Measurements from ENCODE around the gene EIF4A2.
"Not testable (repeated sequence)": the region's sequence is repeated elsewhere in the genome, so short reads cannot be mapped to it uniquely, and the experiment has no call there.

The EIF4A2 gene

GRCh38 chr3:186784820-186785494 lies 1.6 kb downstream of the EIF4A2 start:
- no peak for DNase-seq (ENCODE audit: low read depth in 2 of 2, low spot score in 1 of 2)

DNA sequence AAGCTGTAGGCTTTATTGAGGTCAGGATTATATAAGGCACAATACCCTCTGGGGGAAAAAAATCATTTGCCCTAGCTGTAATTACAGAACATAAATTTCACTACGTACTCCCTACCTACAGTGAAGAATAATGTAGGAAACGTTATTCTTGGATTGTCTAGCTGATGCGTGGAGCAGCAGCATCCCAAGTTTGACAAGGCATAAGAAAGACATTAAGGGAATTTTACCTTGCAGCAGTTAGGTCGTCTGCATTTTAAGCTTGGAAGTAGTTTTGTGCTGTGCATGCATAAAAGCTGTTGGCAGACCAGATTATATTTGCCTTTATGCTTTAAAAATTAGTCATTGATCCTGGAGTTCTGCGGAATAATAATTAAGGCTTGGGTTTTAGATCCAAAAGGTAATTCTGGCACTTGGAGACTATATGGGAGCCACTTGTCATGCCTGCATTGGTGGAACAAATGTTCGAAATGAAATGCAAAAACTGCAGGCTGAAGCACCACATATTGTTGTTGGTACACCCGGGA lies 2.2 kb downstream of the EIF4A2 start:
- no peak for DNase-seq (ENCODE audit: low read depth in 2 of 2, low spot score in 1 of 2)

DNA sequence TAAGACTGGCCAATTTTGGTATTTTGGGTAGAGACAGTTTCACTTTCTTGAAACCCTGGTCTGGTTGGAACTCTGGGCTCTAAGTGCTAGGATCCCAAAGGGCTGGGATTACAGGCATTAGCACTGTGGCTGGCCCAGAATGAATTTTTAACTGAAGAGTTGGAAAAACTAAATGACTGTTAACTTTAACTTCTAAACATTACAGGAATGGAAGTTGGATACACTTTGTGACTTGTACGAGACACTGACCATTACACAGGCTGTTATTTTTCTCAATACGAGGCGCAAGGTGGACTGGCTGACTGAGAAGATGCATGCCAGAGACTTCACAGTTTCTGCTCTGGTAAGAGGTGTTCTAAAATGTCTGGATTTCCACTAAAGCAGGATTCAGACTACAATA lies 3.5 kb downstream of the EIF4A2 start:
- no peak for DNase-seq (ENCODE audit: low read depth in 2 of 2, low spot score in 1 of 2)

DNA sequence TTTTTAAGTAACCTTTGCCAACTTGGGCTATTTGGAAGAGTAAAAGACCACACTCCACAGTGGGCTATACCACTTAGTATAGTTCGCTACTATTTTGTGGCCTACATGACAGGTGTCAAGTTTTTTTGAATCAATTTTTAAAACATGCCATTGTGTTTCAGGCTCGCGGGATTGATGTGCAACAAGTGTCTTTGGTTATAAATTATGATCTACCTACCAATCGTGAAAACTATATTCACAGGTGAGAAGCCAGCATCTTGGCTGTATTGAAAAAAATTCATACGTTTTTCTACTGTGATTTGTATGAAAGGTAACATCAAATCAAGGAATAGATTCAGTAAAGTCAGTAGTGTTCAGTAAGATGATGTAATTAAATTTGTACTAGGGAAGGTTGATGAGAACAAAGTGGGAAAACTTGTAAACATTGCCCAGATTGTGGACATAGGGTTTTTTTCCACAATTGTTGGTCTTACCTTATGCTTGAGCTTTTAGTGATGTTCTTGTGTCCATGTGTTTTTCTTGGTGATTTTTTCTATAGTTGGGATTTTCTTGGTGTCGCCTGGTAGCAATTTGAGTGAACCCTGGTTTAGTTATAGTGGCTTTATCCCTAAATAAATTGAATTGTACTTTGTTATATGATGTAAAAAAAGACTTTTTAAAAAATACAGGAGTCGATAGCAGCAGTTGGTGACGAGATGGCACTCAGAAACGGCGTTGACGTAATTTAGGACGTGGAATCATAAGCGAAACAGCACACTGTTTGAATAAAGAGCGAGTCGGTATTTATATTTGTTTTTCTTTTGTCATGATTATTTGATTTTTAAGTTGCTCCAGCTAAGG lies 4.5 kb downstream of the EIF4A2 start:
- DNase-seq (ENCODE audit: low read depth in 2 of 2, low spot score in 1 of 2) = no peak

GRCh38 chr3:186788482-186789370 lies 5.3 kb downstream of the EIF4A2 start:
- DNase-seq (ENCODE audit: low read depth in 2 of 2, low spot score in 1 of 2) = no peak

GRCh38 chr3:186789554-186790260 lies 6.3 kb downstream of the EIF4A2 start:
- DNase-seq (ENCODE audit: low read depth in 2 of 2, low spot score in 1 of 2) = no peak

DNA sequence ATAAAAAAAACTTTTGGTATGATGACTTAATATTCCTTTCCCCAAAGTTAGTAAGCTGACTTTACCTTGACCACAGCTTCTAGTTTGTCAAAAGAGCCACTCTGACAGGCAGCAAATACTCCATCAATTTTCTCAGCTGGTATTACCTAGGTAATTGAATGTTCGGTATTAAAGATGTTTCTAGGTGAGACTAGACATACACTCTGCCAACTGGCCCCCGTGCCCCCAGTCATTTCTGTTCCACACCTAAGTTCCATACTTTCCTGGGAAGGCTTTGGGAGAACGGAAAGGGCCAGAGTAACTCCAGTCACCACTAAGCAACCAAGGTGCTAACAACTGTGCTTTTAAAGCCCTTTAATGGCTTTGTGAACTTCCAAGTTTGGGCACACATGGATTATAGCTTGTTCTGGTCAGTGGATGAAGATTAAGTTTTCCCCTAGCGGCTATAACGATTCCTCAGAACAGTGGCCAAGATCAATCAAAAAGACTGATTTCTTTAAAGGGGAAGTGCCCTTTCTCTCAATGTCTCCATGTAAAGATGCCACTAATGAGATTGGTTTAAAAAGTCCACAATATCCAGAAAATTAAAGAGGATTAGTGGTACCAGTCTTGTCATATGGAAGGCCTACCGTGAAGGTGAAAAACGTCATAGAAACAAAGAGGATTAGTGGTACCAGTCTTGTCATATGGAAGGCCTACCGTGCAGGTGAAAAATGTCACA lies 7.0 kb downstream of the EIF4A2 start:
- no peak for DNase-seq (ENCODE audit: low read depth in 2 of 2, low spot score in 1 of 2)

- DNase-seq (ENCODE audit: low read depth in 2 of 2, low spot score in 1 of 2) = no peak
Observed at GRCh38 chr3:186798239-186798874, 15.0 kb downstream of the EIF4A2 start.

GRCh38 chr3:186800285-186800684 lies 16.9 kb downstream of the EIF4A2 start:
- DNase-seq (ENCODE audit: low read depth in 2 of 2, low spot score in 1 of 2) = no peak

DNA sequence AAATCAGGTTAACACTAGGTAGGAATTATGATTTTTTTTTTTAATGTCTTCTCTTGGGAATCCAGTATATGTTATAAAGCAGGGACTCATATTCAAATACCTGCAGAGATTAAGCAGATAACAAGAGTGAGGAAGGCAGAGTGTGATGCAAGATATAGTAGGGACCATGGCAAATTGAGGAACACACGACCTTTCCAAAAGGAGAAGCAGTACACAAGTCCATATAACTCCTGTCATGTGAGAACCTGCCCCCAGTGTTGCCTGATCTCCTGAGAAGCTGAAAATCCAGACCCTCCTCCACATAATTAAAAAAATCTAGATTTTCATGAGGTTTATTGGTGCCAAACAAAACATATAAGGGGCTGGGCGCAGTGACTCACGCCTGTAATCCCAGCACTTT lies 19.3 kb downstream of the EIF4A2 start:
- DNase-seq (ENCODE audit: low read depth in 2 of 2, low spot score in 1 of 2) = no peak

DNA sequence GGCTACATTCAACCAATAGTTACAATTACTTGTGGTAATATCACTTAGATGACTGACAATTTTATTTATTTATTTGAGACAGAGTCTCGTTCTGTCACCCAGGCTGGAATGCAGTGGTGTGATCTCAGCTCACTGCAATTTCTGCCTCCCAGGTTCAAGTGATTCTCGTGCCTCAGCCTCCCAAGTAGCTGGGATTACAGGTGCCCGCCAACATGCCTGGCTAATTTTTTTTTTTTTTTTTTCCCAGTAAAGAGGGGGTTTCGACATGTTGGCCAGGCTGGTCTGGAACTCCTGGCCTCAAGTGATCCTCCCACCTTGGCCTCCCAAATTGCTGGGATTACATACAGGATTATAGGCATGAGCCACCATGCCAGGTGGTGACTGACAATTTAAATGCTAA lies 20.1 kb downstream of the EIF4A2 start:
- DNase-seq (ENCODE audit: low read depth in 2 of 2, low spot score in 1 of 2) = not testable (repeated sequence)

GRCh38 chr3:186806089-186807055 lies 23.0 kb downstream of the EIF4A2 start, which contains the start of gene RFC4:
Gene RFC4, minus strand, starts transcription at chr3:186806482. Its CDS starts 1,769 bp downstream, at chr3:186804713.
- peak; percentile 70 to 71 for DNase-seq (ENCODE audit: low read depth in 2 of 2, low spot score in 1 of 2)

DNA sequence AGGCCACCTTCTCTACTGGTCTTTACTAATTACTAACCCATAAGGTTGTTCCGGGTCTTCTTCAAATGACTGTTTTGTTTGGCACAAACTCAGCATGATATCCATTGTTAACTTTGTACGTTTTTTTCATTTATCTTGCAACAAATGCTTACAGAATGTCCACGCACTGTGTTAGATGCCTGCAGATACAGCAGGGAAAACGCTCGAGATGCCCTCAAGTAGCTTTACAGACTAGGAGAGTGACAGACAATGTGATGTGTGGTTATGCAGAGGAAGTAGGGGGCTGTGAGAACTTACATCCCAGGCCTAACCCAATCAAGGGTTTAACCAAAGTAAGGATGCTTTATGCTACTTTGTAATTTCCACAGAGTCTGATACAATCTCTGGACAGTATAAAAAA lies 23.9 kb downstream of the EIF4A2 start:
- DNase-seq (ENCODE audit: low read depth in 2 of 2, low spot score in 1 of 2) = no peak

GRCh38 chr3:186810336-186810996 lies 27.1 kb downstream of the EIF4A2 start:
- no peak for DNase-seq (ENCODE audit: low read depth in 2 of 2, low spot score in 1 of 2)

GRCh38 chr3:186811313-186811712 lies 27.9 kb downstream of the EIF4A2 start:
- not testable (repeated sequence) for DNase-seq (ENCODE audit: low read depth in 2 of 2, low spot score in 1 of 2)

DNA sequence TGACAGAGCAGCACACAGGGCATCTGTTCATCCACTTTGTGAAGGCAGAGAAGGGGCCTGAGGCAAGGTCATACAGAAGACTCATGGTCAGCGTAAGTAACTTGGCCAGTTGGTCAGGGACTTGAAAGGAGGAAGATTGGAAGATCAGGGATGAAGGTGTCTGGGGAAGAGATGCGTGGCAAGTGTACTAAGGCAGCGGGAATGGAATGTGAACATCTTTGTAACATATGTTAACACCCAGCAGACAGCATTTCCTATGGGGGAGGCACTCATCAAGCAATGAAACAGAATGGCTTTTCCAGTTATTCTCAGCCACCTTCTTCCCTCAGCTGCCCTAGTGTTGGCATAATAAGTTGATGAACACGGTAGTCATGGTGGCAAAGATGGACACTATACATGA lies 30.7 kb downstream of the EIF4A2 start:
- DNase-seq (ENCODE audit: low read depth in 2 of 2, low spot score in 1 of 2) = no peak

DNA sequence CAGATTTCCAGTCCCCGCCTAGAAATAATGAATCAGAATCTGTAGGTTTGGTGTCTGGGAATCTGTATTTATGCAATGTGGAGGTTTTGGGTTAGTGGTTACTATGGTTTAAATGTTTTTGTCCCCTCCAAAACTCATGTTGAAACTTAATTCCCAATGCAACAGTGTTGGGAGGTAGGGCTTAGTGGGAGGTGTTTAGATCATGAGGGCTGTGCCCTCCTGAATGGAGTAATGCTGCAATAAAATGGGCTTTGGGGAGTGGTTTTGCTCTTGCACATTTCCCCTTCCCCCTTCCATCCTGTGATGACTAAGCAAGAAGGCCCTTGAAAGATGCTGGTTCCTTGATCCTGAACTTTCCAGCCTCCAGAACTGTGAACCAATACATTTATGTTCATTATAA lies 32.1 kb downstream of the EIF4A2 start:
- no peak for DNase-seq (ENCODE audit: low read depth in 2 of 2, low spot score in 1 of 2)

DNA sequence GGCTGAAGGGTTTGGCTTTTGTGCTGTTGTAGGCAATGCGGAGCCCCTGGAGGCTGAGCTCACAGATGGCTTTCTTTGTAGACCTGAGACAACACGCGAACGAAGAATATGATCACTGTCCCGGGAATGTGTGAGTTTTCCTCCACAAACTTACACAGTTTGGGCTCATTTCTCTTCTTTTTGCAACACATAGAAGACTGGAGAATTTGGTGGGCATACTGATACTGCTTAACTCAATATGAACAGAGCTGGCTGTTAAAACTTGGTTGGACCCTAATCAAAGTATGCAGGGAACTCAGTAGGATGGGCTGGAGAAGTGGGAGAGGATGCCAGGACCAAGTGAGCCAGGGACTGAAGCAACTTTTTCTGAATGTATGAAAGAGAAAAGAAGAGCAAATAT lies 35.1 kb downstream of the EIF4A2 start:
- DNase-seq (ENCODE audit: low read depth in 2 of 2, low spot score in 1 of 2) = no peak
